Endothelial cell (in vitro differentiated cells): Measurements from ENCODE around the gene CYGB. TPM values are rescaled to one million over a fixed set of nuclear protein-coding genes. Genes with fewer than 3 reads are reported as not detected.
A peak's percentile ranks its signal among the peaks of the same experiment; 100 is the strongest.

Source experiments
- DNase-seq: peaks from one replicate; pipeline ENCODE4 v3.0.0; 2021; ENCODE audit warnings: low spot score
- H3K27ac Mint-ChIP-seq: one replicate; pipeline ENCODE4 v1.8.0; 2021; ENCODE audit warnings: mixed read lengths, inconsistent platforms; ENCODE audit not compliant: unreplicated experiment
- H3K27me3 Mint-ChIP-seq: one replicate; pipeline ENCODE4 v1.8.0; 2021; ENCODE audit warnings: mild to moderate bottlenecking, moderate library complexity, mixed read lengths, inconsistent platforms; ENCODE audit not compliant: unreplicated experiment
- H3K36me3 Mint-ChIP-seq: one replicate; pipeline ENCODE4 v1.8.0; 2021; ENCODE audit warnings: mild to moderate bottlenecking, low read depth, mixed read lengths, inconsistent platforms; ENCODE audit not compliant: unreplicated experiment
- H3K4me1 Mint-ChIP-seq: one replicate; pipeline ENCODE4 v1.8.0; 2021; ENCODE audit warnings: mild to moderate bottlenecking, mixed read lengths, inconsistent platforms; ENCODE audit not compliant: unreplicated experiment
- H3K4me3 Mint-ChIP-seq: one replicate; pipeline ENCODE4 v1.8.0; 2021; ENCODE audit warnings: mild to moderate bottlenecking, mixed read lengths, inconsistent platforms; ENCODE audit not compliant: unreplicated experiment
- H3K9me3 Mint-ChIP-seq: one replicate; pipeline ENCODE4 v1.8.0; 2021; ENCODE audit warnings: mixed read lengths, inconsistent platforms; ENCODE audit not compliant: unreplicated experiment
- CTCF ChIP-seq: fragments of 200-600 bp; sonication (generic); IDR thresholded peaks from one replicate; pipeline ENCODE4 v1.5.0; 2021; ENCODE audit warnings: antibody characterized with exemption; ENCODE audit not compliant: unreplicated experiment
- total RNA-seq: library from RNA; stranded (reverse); fragmentation: NEBNext Ultra II Directional; extraction: Animal tissue kit (Norgen Biotek cat#: 25700); gene quantifications from one replicate; pipeline ENCODE4 v1.2.1, GENCODE V29; 2021; ENCODE audit not compliant: unreplicated experiment

Gene CYGB
- total RNA-seq, 1 donor from 2014 or later = 0.51 TPM

DNA sequence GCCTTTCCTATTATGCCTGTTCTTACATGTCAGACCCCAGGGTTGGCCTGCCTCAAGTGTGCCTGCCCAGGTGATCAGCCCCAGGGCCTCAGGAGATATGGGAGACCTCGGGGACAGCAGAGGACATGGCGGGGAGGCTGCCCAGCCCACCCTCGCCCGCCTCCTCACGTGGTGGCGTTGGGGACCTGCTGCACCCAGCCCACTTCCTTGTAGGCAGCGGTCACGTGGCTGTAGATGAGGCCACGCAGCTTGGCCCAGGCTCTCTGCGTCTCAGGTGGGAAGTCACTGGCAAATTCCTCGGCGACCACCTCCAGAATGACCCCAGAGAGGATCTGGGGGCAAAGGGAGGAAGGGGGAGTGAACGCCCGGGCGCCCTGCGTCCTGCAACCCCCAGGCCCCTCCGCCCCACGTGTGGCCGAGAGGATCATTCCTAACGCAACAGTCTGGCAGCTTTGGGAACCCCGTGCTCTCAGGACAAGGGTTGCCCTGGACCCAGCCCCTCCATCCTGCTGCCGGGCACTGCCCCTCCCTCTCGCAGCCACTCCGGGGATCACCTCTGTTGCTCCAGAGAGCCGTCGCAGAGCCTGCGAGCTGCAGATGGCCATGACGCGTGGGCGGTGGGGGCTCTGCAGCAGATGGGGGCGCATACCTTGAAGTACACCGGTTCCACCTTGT, 6.6 kb downstream of the CYGB start:
- no peak for DNase-seq
- Mint-ChIP-seq H3K27me3 (peaks cover 9% of the 10 kb centered on the region), H3K4me1 (peaks cover 11% of the 10 kb centered on the region), H3K27ac (no peak overlapping the region), H3K9me3 (no peaks in the 10 kb centered on the region), H3K4me3 (no peak overlapping the region), H3K36me3 (no peaks in the 10 kb centered on the region)
- TF ChIP-seq CTCF = no peak

GRCh38 chr17:76530095-76530723, 7.3 kb downstream of the CYGB start:
- no peak for DNase-seq
- Mint-ChIP-seq H3K9me3 (no peaks in the 10 kb centered on the region), H3K36me3 (no peaks in the 10 kb centered on the region), H3K27me3 (peaks cover 8% of the 10 kb centered on the region), H3K27ac (no peak overlapping the region), H3K4me1 (peaks cover 11% of the 10 kb centered on the region), H3K4me3 (no peak overlapping the region)
- no peak for TF ChIP-seq CTCF

DNA sequence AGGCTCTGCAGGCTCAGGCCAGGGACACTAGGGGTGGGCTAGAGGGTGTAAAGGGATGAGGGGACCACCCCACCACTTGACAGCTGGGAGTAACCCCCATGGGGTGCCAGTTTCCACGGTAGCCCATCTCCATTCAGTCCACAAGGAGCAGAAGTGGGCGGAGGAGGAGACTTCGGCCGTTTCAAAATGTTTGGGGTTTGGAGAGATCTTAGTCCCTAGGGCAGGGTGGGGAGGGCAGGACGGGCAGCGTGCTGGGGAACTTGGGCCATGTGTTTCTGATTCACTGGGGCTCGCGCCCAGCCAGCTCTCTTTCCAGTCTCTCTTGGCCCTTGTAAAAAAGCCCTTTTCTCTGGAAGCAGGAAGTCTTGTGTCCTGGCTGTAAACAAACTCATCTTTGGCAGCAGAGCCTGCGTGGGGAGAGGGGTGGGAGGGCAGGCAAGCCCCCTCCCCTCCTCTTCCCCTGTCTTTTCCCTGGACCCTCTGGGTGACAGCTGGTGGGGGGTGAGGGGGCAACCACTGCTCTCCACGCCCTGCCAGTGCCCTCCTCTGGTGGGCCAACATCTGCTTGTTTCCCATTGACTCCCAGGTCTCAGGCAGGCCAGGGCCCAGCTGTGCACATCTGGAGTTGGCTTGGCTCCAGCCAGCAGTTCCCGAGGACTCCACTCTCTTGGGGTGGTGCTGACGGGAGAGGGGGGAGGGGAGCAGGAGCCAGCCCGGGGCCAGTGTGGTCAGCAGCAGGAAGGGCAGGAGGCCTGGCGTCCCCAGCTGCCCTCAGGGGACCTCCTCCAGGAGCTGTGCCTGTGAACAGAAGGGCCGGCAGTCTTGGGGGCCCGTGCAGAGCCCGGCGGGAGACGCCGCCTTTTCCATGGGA, 8.1 kb downstream of the CYGB start:
- TF ChIP-seq CTCF = no peak
- peaks cover 8% of the 10 kb centered on the region for H3K27me3 Mint-ChIP-seq
- H3K4me3 Mint-ChIP-seq = no peak overlapping the region
- no peak overlapping the region for H3K27ac Mint-ChIP-seq
- DNase-seq = peak; percentile 44
- H3K4me1 Mint-ChIP-seq = peaks cover 11% of the 10 kb centered on the region
- no peaks in the 10 kb centered on the region for H3K9me3 Mint-ChIP-seq
- H3K36me3 Mint-ChIP-seq = no peaks in the 10 kb centered on the region

- H3K27me3 Mint-ChIP-seq = peaks cover 8% of the 10 kb centered on the region
- peaks cover 11% of the 10 kb centered on the region for H3K4me1 Mint-ChIP-seq
- H3K9me3 Mint-ChIP-seq = no peaks in the 10 kb centered on the region
- no peak for TF ChIP-seq CTCF
- DNase-seq = no peak
- no peaks in the 10 kb centered on the region for H3K36me3 Mint-ChIP-seq
- no peak overlapping the region for H3K27ac Mint-ChIP-seq
- no peak overlapping the region for H3K4me3 Mint-ChIP-seq
Measured at GRCh38 chr17:76528528-76529223, 8.8 kb downstream of the CYGB start.
